RKO (cell line): Measurements from ENCODE around the gene IPCEF1.
"Not testable (repeated sequence)": the region's sequence is repeated elsewhere in the genome, so short reads cannot be mapped to it uniquely, and the experiment has no call there.

Source experiments
- DNase-seq: peaks from one replicate; pipeline ENCODE4 v3.0.0-alpha.2; 2016; ENCODE audit warnings: low spot score

The IPCEF1 gene

DNA sequence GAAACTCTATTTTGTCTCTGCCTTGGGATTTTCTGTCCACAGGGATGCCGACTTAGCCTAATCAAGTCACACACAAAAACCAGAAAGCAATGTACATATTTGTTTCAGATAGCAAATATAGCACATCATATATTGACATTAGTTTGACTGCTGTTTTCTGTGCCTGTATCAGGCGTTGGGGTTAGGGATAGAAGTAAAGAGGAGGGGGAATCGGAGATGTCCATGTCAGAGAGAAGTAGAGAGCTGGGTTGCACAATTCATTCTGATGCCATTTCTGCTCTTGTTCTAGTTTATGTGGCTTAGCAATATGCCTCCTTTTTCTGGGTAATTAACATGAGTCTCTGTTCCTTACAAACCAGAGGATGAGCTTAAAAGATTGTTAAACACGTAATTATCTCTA, 14.7 kb upstream of the IPCEF1 start:
- DNase-seq, result no peak

DNA sequence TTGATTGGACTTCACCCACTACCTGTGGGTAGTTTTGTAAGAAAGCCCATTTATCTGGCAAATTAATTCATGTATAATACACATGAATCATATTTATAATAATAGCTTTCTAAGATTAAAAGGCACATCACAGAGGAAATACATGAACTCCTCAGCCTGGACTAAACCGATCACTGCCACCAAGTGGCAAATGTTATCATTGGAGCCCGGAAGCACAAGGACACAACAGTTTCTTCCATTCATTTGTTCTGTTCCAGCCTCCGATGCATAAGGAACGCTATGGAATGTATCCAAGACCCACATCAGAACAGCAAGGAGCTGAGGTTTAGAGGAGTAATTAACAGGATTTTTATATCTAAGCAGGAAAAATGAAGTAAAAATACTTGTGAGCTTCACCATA, 13.9 kb upstream of the IPCEF1 start:
- peak; percentile 68 for DNase-seq

DNA sequence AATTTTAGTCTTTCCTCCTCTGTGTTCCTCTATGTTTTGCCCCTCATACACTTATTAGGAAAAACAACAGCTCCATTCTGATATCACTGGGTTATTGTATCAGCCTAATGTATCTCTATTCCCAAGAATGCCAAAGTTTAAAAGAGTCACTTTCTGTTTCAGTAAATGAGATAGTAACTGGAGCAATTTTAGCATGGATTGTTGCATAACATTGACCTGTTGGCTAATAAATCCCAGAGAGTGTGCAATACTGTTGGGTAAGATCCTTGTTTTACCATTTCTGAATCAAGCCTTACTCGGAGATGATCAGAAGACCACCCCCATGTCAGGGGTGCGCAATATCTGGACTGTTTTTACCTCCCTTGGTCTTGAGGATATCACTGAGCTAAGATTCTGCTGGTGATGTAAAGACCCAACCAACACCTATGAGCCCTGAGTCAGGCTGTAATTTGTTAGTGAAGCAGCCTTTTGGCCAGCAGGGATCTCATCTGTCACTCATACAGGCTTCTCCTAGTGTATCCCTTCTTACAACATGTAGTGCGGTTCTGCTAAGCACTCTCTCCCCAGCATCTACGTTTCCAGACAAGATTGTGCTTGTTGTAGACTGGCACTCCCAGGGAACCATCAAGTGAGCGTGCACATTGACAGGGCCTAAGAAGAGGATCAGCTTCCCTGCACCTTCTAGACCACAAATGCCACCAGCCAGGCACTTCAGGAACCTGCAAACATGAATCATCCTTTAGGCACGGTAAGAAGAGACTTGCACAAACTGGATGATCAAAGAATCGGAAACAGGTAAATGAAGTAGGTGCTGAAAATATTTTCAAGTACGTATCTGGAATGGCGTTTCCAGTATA, 11.5 kb upstream of the IPCEF1 start:
- no peak for DNase-seq

DNA sequence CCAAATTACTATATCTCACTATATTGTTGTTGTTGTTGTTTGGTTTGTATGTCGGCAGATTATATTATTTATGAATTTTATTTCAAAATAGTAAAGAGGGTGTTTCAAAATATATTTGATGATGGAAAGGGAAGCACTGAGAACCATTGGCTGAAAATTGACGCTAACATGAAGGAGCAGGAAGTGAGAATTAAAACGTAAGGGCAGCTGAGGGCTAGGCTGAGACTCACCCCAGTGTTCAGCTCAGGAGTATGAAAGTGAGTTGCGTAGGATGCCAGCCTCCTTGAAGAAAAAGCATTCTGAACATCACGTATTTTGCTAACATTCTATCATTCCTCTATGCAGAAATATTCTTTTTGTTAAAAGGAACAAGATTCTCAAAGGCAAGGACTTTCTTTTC, 10.7 kb upstream of the IPCEF1 start:
- DNase-seq, result no peak

DNA sequence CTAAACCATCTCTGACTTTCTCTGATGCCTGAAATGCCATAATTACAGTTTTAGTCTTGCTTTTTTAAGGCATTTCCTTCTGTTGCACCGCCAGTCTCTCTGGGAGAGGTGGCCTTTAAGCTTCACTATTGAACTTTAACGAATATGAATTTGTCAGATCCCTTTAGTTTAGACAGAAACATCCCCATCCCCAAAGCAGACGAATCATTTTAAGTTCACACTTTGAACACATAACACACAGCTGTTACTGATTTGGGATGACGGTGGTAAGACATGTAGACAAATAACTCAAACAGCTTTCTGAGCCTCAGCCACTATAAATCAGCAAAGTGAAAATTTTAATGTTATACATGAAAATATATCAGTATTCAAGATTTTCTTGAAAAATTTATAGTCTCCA, 7.2 kb upstream of the IPCEF1 start:
- no peak for DNase-seq

DNA sequence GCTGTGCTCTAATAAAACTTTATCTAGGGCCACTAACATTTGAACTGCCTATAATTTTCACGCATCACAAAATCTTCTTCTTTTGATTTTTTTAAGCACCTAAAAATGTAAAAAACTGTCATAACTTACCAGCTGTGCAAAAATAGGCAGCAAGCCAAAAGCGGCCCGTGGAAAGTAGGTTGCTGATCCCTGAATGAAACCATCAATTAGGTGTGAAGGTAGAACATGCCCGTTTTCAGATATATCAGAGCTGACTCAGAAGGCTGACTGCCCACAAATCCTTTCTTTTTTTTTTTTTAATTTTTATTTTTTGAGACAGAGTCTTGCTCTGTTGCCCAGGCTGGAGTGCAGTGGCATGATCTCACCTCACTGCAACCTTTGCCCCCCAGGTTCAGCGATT, 4.9 kb upstream of the IPCEF1 start:
- no peak for DNase-seq

DNA sequence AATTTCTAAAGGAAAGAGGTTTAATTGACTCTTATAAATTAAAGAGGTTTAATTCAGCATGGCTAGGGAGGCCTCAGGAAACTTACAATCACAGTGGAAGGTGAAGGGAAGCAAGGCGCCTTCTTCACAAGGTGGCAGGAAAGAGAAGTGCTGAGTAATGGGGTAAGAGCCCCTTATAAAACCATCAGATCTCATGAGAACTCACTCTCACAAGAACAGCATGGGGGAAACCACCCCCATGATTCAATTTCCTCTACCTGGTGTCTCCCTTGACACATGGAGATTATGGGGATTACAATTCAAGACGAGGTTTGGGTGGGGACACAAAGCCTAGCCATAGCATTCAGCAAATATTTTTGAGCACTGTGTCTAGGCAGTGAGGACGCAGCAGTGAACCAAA, 3.9 kb upstream of the IPCEF1 start:
- no peak for DNase-seq

DNA sequence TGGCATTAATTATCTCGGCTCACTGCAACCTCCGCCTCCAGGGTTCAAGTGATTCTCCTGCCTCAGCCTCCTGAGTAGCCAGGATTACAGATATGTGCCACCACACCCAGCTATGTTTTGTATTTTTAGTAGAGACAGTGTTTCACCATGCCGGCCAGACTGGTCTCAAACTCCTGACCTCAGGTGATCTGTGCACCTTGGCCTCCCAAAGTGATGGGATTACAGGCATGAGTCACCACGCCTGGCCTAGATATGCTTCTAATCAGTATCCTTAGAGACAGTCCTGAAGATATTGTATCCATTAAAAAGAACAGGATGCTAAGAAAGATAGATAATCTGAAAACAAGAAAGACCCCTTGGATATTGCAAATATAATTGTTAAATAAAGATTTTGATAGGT, 3.1 kb upstream of the IPCEF1 start:
- DNase-seq, result no peak

DNA sequence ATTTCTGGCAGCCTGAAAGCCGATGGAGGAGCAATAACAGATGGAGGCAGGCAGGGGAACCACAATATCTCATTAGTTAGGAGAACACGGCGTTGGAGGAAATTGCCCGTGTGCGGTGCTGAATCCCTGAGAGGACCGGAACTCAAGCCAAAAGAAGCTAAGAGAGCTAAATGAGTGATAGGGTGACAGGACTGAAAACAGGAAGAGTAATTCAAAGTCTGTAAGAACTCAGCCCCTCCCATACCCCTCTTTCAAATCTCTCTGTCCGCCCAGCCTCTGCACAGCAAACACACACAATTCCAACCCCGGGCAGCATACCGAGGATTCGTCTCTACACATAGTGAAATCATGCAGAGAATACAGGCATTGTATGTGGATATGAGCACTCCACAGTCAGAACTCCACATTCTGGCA, 2.6 kb upstream of the IPCEF1 start:
- no peak for DNase-seq

DNA sequence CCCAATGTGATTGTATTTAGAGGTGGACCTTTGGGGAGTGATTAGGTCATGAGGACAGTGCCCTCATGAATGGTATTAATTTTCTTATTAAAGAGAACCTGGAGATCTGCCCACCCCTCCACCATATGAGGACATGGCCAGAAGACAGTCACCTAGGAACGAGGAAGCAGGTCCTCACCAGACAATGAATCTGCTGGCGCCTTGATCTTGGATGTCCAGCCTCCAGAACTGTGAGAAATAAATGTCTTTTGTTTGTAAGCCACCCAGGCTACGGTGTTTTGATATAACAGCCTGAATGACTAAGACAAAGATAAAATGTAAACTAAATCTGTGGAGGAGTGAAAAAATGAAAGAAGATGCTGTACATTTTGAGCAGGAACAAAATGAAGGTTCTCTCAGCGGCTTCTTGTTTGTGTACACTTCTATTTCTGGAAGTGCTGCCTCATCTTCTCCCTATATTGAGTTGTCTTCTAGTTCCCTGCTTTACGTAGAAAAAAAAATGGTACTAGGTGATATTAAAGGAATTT, 1.5 kb upstream of the IPCEF1 start:
- DNase-seq, result no peak

DNA sequence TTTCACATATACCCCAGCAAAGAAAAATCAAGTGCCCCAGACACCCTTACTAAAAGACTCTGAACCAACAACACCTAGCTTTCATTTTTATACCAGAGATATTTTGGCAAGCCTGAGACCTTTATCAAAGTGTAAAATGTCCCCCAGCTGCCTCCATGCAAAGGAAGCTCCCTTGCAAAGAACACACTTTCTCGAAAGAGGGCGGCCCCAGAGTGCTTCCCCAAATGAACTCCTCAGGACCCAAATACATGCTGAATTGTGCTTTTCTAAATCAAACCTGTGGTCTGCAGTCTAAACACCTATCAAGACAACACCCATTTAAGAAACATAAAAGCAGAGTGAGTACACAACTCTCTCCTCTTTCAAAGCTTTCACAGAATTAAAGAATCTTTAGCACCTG, 490 bp downstream of the IPCEF1 start:
- DNase-seq, result no peak

DNA sequence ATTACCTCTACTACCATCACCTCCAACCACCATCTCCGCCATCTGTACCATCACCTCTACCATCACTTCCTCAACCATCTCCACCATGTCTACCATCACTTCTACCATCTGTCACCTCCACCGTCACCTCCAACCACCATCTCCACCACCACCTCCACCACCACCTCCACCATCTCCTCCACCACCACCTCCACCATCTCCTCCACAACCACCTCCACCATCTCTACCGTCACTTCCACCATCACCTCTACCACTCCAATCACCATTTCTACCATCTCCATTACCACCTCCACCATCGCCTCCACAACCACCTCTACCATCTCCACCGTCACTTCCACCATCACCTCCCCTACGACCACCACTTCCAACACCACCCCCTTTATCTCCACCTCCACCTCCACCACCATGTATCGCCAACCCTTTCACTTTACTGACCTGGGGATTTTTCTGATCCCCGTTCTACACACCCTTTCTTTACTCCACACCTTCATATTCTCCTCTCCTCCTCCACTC, 2.3 kb downstream of the IPCEF1 start:
- DNase-seq, result no peak

DNA sequence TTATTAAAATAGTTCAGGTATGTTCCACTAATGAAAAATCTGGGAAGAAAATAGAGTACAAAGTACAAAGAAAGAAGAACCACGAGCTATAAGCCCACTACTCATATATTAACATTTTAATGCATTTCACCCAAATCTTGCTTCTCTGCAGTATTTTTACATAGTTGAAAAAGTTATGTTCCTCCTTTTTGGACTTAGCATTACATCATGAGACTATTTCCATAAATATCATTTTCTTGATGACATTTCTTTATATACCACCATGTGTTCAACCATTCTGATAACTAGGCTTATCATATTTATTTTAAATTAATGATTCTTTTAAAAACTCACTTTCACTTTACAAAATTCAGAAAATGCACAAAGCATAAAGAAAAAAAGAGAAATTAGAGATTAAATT, 3.0 kb downstream of the IPCEF1 start:
- no peak for DNase-seq

DNA sequence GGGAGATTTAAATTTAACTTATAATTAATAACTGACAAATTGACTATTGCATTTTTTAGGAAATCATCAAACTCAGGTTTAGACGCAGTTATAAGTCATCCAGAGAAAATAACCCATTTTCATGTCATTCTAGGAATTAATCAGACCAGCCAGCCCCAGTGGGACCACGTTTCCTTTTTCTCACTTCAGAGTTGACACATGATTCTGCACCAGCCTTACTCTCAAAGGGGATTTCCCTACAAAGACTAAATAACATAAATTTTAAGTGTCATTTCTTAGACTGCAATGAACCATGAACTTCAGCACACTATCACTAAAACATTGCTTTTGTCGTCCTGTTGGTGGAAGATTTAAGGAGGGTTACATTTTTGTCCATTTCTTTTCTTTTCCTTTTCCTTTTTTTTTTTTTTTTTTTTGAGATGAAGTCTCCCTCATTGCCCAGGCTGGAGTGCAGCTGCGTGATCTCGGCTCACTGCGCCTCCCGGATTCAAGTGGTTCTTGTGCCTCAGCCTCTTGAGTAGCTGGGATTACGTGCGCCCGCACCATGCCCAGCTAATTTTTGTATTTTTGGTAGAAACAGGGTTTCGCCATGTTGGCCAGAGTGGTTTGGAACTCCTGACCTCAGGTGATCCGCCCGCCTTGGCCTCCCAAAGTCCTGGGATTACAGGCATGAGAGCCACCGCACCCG, 3.6 kb downstream of the IPCEF1 start:
- DNase-seq, result no peak

DNA sequence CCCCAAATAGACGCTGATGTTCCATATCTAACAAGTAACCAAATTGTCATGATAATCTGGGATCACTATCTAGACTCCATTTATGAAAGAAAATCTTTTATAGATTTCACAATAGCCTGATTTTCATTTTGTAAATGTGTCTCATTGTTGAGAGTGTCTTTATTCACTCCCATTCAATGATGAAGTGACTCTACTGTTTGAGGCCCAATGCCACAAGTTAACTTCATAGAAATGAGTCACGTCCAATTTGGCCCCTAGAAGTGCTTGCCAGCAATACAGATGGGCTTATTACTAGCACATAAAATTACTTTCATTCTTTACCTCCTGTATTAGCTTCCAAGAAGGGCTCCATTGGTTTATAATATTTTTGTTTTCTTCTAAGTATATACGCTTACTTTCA, 6.3 kb downstream of the IPCEF1 start:
- no peak for DNase-seq

DNA sequence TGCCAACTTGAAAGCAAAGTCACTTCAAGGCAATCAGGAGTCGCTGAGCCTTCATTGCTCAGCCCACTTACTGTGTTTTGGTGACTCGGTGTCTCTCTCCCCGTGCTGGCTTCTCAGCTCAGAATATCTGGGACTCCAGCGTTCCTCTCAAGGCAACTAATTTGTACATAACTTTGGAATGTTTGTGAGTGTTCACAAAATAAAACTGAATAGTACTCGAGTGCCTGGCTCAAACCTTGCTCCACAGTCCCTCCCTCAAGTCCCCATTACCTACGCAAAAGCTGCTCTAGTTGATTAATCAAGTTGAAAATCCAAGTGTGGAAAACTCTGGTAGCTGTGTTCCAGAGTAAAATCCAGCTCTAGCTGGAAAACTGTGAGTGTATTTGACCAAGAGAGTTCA, 8.6 kb downstream of the IPCEF1 start:
- DNase-seq, result no peak

DNA sequence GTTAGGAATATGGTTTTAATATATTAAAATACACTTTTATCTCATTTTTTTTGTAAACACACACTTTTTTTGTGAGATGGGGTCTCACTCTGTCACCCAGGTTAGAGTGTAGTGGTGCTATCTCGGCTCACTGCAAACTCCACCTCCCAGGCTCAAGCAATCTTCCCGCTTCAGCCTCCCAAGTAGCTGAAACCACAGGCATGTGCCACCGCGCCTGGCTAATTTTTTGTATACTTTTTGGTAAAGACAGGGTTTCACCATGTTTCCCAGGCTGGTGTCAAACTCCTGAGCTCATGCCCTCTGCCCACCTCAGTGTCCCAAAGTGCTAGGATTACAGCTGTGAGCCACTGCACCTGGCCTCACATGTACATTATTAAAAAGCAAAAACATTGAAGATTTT, 10.8 kb downstream of the IPCEF1 start:
- DNase-seq, result no peak

DNA sequence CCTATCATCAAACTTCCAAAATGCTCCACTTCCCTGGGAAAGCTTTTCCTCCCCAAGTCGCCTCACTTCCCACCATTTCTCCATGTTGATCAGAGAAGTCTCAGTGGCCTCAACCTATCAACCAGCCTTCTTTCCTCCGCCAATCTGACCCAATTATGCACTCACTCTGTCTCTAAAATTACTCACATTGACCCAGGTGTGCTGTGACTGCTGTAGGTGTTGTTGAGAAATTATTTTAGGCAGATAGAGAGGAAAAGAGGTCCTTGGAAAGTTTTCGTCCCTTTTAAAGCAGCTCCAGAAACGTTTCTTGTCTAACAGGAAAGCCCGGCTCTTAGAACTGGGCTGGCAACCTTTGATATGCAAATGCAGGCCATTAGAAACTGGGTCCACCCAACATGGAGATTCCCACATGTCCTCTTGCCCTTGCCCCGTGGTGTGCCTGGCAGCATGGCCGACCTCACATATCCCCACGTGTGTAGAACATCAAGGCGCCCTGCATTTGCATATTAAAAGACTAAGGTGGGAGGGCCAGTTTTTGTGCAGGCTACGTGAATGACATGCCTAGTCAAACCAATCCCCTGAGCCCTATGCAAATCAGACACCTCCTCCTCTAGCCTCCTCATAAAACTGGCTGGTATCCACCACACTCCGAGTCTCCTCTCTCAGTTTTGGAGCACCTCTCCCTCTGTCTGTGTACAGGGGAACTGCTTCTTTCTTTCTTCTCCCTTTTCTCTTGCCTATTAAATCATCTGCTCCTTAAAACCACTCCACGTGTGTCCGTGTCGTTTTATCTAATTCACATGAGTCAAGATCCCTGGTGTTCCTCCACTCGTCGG, 12.9 kb downstream of the IPCEF1 start:
- peak; percentile 39 for DNase-seq

DNA sequence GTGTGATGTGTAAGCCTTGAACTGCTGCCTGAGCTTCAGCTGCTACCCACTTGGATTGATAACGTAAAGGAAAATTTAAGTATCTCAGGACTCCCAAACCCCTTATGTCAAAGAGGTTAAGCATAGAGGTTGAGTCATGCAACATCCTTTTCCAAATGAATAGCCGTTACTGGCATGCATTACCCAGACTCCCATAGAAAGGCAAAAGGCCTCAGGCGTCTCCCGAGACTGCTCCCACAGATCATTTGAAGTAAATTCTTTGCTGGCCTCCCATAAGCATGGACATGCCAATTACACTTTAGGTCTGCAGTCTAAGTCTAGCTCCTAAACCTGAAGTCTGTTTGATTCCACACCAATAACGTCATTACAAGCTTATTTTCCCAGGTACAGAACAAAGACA, 14.7 kb downstream of the IPCEF1 start:
- no peak for DNase-seq

DNA sequence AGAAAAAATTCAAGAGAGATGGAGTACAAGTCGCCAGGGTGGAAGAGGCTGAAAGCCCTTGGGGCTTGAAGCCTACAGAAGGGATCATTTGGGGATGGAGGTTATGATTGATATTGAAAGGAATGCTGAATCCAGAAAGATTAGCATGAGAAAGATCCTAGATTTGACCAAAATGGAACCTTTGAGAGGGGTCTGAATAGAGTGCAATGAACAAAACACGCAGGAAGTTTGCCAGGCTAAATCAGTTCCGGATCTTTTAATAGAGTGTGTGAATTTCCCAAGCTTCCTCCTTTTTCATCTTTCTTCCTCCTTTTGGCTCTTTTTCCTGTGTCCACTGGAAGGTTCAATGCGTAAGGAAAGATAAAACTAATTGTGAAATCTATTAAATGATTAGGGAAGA, 15.3 kb downstream of the IPCEF1 start:
- DNase-seq, result no peak

DNA sequence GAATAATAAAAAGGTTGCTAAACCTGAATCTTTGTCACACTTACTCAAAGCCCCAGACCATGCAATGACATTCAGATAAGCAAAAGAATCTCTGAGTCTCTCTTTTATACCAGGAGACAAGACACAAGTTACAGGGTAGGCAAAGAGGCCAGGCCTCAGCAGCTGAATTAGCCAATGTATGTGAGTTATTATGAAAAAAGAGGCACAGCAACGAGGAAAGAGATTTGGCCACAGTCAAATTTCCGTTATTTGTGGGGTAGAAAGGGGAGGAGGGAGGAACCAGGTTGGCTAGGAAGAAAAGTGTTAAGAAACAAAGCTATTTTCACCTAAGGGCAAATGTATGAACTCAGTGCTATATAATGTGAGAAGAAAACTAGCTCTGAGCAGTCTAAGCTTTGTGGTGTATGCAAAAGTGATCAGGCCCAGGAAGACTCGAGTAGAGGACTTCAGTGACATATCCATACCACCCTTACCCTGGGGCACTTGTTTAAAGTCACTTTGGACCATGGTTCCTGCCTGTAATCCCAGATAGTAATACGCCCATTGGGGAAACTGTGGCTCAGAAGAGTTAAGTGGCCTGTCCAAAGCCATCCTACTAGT, 19.1 kb downstream of the IPCEF1 start:
- no peak for DNase-seq

DNA sequence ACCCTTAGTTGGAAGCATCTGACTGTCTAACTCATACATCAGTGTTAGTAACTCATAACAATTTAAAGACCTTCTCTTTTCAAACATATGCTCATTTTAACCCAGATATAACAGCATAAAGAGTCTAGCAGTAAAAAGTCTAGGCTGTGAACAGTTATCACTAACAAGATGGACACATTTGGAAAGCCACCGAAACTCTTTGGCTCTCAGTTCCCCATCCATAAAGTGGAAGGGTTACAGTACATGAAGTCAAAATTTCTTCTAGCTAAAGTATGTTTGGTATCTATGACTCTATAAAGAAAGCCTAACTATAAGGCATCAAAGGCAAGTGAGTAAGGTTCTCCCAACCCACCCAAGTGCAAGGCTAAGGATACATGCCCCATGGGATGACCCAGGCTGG, 22.5 kb downstream of the IPCEF1 start:
- DNase-seq, result not testable (repeated sequence)
